ENCODE data around the gene TMEM170A.
"Not testable (repeated sequence)": the region's sequence is repeated elsewhere in the genome, so short reads cannot be mapped to it uniquely, and the experiment has no call there.

Gene TMEM170A, protein sequence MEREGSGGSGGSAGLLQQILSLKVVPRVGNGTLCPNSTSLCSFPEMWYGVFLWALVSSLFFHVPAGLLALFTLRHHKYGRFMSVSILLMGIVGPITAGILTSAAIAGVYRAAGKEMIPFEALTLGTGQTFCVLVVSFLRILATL

DNA sequence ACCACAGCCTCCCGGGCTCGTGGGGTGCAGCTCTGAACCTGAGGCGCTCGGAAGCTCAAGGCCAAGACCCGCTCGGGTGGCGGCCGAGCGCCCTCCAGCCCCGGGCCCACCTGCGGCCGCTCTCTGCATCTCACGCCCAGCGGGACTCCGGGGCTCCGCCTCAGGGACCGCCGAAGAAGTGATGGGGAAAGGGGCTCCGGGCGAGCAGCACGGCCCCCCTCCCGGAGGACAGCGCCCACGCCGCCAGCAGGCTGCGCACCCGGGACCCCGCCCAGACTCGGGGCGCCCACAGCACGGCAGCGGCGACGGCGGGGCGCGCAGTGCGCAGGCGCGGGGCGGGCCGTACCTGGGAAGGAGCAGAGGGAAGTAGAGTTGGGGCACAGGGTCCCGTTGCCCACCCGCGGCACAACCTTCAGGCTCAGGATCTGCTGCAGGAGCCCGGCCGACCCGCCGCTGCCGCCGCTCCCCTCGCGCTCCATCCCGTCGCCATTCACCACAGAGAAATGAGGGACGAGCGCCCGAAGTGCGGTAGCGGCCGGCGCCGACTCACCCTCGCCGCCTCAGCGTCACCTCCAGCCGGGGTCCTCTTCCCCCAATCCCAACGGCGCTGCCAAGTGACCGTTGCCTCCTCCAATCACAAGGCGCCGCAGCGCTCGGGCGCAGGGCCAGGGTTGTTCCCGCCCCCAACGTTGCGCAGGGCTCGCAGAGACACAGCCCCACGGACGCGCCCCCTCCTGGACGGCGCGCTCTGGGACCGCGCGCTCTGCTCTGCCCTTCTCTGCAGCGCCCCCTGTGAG, at the start of gene TMEM170A:
Gene TMEM170A, minus strand, starts transcription at position 568 of the 797 bp plus-strand sequence. Its CDS starts 89 bp downstream, at position 479.
- DNase-seq = peak; percentile 99

DNA sequence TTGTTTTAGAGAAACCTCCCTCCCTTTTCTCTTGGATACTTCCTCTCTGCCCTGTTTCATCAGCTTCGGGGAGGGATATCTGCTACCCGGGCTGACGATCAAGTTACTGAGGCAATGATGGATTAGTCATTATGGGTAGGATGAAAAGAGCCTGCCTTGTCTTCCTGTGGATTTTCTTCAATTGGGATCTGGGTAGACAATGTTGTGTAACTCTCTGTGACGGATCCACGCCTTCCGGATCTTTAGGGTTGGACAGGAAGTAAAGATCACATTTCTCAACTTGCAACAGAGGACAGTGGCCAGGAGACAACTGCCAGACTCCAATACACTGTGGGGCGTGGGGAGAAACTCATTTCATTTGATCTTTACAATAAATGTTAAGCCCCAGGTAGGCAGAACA, 42.1 kb upstream of the TMEM170A start:
- peak; percentile 60 for DNase-seq

DNA sequence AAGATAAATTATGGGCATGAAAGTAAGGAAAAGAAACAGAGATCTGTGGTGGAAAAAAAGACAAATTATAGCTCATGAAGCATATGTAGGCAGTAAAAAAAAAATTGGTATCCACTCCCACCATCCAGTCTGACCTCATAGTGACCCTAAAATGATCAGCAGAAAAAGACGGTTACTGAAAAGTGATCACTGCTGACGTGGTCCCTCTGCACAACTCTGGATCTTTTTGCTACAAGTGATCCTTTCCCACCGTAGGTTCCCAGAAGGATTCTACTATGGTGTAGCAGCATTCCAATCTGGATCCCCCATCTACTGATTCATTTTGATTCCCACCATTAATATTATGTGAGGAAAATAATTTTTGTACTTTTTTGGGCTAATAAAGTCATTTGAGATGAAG, 41.6 kb upstream of the TMEM170A start:
- DNase-seq = no peak

DNA sequence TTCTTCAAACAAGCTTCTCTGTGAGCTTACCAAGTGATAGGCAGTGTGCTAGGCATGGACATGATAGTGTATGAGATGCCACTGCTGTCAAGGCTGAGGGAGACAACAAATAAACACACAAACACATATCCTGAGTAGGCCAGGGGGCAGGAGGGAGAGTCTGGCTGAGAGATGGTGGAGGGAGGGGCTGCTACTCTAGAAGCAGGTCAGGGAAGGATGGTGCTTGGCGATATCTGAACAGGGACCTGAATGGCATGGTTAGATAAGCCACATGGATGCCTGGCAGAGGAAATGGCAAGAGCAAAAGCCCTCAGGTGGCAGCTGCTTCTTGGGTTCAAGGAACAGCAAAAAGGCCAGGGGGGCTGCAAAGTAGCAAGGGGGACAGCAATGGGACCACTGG, 39.3 kb upstream of the TMEM170A start:
- no peak for DNase-seq

DNA sequence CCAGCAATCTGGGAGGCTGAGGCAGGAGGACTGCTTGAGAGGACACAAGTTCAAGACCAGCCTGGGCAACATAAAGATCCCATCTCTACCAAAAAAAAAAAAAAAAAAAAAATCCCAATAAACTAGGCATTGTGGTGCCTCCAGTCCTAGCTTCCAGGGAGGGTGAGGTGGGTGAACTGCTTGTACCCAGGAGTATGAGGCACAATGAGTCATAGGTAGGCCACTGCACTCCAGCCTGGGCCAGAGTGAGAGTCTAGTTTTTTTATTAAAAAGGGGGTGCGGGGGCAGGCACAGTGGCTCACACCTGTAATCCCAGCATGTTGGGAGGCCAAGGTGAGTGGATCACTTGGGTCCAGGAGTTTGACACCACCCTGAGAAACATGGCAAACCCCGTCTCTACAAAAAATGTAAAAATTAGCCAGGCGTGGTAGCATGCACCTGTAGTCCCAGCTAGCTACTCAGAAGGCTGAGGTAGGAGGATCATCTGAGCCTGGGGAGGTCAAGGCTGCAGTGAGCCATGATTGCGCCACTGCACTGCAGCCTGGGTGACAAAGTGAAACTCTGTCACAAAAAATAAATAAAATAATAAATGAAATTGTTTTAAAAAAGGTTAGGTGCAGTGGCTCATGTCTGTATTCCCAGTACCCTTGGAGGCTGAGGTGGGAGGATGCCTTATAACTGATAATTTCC, 38.6 kb upstream of the TMEM170A start:
- DNase-seq = no peak

DNA sequence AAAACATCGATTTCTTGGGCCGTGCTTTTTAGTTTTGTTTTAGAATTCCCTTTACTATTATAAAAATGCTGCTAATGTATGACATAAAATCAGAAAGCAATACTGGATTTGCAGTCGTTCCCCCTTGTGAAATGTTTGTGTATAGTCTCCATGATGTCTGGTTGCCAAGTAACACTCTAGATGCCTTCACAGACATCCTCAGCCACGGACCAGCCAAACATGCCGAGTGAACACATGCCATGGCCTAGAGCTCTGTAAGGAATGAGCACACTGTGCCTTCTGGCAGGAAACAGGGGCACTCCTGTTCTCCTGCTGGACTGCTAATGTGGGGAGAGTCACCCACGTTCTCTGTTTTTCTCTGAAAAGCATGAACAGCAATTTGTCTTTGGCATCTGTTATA, 37.3 kb upstream of the TMEM170A start:
- DNase-seq = not testable (repeated sequence)

DNA sequence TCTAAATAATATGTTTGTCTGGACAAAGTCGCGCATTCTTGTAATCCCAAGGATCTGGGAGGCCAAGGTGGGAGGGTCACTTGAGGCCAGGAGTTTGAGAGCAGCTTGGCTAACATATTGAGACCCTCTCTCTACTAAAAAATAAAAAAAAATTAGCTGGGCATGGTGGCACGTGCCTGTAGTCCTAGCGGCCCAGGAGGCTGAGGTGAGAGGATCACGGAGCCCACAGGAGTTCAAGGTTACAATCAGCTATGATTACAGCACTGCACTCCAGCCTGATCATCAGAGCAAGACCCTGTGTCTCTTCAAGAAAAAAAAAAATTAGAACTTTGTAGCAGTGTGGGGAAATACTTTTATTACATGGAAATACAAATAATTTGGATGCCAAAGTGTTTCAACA, 36.9 kb upstream of the TMEM170A start:
- no peak for DNase-seq

DNA sequence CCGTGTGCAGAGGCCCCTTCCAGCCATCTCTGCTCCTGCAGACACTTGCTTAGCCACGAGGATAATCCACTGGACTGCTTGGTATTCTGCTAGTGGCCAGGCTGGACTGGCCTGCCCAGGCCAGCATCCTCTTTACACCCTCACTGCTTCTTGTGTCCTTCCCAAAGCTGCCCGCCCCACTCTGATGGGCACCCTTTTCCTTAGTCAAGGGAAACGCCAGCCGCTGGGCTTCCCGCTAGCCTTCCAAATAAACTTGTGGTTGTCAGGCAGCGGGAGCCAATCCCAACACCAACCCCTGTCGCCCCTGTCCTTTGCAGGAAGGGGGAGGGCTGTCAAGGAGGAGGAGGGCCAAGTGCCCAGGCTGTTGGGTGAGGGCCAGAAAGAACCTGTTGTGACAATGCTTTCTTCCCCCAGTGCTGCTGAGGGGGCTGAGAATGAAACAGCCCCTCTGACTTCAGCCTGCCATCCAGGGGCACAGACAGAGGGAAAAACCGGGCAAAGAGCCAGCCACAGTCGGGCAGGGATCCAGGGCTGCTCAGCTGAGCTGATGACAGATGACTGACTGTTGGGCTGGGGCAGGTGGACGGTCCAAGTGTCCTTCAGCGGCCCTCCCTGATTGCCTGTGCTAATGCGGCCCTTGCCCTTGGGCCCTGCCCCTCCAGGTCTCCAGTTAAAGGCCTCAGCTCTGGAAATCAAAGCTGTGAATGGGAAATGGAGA, 34.3 kb upstream of the TMEM170A start:
- DNase-seq = not testable (repeated sequence)

DNA sequence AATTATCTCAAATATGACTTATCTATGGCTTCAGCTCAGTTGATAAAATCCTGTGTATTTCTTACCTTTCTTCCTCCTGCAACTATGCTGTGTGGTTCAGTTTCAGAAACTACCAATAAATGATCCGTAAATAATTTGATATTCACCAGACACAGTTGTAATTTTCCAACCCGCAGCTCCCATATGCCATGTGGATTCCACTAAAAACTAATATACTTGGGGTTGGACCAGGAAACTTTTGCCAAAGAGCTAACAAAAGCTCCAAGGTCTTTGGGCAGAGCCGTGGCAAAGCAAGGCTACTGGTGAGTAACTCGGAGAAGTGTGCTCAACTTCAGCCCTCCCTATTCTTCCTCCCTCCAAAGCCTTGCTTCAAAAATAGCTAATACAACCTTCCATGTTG, 33.1 kb upstream of the TMEM170A start:
- no peak for DNase-seq

DNA sequence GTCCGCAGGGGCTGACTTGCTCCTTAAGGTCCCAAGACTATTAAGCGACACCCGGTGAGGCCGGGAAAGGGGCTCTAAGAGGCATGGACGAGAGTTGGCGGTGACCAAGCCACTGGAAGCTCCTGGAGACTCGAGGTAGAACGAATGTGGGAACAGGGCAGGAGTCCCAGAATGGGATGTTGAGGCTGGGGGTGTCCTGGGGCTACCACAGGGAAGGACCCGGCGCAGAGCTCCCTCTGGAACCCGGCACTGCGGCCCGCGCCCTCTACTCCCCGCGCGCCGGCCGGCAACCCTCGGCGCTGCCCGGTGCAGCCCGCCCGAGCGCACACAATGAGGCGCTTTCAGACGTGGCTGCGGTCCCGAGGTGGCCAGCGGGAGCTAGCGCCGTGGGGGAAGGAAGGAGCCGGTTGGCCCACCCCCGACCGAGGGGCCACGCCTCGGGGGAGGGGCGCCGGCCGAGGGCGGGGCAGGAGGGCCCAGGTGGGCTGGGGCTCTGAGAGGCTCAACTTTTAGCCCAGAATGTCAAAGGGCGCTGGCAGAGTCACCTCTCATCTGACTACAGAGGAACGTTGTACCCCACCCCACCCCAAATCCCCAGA, 30.7 kb upstream of the TMEM170A start, which contains the start of gene CHST6:
Gene CHST6, minus strand, starts transcription at position 366 of the 599 bp plus-strand sequence. CDS start 15,613 bp downstream, outside the sequence.
- no peak for DNase-seq

DNA sequence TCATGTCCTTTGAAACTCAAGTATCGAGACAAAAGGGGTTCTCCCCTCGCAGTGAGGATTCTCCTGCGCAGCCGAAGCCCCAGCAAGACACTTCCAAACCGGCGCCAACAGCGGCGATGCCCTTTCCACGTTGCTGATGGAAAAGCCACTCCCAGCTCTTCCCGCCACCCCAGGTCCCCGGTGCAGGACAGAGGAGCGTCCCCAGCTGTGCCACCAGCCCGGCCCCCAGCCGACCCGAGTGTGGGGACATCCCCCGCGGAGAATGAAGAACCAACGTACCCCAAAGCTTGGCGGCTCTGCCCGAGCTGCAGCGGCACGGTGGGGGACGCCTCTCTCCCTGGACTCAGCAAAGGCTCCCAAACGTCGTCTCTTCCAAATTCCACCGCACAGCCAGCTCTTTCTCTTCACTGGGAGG, 30.2 kb upstream of the TMEM170A start:
- DNase-seq = no peak

DNA sequence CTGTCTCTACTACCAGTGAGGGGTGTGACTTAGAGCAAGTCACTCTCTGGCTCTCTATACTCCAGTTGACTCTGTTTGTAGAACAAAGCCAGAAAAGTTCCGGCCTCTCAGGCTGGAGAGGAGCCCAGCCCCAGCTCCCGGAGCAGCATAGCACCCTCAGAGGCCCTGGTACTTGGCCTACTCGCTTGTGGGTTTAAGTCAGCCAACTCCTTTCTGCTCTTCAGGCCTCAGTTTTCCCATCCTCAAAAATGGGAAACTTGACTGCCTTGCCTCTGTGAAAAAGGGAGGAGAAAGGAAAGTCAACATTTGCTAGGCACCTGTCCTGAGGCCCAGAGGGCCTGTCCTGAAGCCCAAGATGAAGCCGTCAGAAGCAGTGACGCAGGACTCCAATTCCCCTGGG, 29.7 kb upstream of the TMEM170A start:
- no peak for DNase-seq

DNA sequence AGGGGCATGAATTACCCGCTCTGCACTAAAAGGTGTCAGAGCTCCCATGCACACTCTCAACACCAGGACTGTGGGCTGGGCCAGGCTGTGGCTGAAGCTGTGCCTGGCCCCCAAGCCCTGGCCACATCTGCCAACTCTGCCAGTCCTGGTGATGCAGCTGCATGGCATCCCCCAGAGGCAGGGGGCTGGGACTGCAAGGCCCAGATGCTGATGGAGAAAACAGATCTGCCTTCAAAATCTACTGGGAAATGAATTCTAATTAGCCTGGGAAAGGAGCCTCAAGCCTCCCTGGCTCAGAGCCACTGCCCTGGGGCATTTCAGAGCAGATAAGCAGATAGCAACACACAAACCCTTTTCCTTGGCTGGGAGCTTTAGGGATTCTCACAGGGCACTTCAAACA, 27.4 kb upstream of the TMEM170A start:
- no peak for DNase-seq

DNA sequence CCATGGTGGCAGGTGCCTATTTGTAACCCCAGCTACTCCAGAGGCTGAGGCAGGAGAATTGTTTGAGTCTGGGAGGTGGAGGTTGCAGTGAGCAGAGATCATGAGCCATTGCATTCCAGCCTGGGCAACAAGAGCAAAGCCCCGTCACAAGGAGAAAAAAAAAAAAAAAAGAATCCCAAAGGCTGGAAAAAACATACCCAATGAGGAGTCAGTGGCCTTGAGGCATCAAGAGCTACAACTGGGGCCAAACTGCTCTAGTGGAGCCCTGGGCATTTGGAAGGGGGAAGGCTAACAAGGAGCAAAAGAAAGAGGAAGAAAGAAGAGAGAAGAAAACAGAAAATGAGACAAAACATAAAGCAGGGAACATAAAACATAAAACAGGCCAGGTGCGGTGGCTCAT, 23.8 kb upstream of the TMEM170A start:
- DNase-seq = no peak

DNA sequence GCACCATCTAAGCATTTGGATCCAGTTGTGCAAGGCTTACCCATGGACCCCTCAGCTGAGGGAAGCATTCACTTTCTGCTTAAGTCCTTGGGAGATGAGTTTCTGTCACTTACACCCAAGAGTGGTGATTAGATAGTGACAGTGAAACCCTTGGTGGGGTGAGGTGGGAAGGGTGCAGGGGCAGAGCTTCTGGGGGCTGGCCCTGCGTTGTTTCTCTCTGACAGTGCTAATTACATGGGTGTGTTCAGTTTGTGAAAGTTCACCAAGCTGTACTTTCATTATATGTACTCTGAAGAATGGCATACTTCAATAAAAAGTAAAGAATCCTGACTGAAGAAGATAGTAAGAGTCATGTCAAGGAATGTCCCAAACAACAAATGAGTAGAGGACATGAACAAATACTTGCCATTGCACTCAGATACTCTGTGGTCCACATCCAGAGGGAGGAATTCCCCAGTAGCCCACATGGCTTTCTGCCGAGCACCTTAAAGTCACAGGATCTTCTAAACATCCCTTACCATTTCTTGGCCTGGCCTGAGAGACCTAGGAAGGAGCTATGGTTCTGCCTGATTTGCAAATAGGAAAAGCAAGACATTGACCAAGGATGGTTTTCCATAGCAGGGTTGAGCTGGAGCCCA, 22.3 kb upstream of the TMEM170A start:
- no peak for DNase-seq

DNA sequence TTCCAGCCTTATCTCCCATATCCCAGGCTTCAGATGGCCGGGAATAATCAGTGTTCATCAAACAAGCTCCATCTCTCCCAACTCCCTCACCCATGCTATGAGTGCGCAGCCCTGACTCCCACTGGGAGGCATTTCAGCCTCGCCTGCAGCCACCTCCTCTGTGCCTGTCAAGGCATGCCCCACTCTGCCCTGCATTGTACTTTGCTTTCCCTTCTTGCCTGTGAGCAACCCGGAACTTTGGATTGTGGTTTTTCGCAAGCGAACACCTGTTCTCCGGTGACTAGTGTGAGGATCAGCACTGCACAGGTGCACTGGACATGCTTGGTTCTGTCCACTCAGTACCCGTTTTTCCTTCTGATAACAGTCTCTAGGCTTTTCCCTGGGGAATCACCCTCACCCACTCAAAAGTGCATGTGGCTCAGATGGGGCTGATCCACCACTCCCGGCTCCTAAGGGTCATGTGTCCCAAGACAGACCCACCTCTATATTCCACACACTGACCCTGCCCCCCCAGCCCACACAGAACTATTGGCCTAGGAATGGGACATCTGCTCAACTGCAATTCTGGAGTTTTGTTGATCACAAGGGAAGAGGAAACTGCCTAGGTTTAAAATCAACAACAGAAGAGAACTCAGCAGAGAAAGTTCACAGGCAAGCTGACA, 21.7 kb upstream of the TMEM170A start:
- DNase-seq = no peak

DNA sequence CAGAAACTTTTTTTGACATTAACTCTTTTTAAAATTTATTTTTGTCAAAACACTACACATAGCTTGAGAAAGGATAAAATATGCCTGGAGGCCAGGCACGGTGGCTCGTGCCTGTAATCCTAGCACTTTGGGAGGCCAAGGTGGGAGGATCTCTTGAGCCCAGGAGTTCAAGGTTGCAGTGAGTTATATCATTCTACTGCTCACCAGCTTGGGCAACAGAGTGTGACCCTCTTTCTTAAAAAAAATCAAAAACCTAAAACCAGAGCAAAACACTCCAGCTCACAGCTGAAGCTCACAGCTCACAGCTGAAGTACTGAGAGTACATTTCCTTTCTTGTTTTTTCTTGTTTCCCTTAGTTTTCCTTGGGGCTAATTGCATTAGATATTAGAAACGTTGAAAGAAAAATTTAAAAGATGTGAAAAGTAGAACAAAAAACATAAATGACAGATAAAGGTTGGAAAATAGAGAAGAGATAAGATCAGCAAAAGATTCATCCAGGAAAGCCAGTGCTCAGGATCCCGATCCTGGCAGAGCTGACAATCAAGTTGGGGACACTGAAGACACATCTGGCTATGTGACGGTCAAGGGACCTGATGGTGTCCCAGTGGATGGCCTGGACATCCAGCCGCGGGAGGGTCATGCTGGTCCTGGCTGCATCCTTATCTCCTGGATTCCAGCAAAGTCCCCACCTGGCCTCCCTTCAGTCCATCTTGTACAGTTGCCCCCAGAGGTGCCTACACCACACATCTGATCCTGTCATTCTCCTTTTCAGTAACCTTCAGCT, 20.9 kb upstream of the TMEM170A start:
- no peak for DNase-seq

DNA sequence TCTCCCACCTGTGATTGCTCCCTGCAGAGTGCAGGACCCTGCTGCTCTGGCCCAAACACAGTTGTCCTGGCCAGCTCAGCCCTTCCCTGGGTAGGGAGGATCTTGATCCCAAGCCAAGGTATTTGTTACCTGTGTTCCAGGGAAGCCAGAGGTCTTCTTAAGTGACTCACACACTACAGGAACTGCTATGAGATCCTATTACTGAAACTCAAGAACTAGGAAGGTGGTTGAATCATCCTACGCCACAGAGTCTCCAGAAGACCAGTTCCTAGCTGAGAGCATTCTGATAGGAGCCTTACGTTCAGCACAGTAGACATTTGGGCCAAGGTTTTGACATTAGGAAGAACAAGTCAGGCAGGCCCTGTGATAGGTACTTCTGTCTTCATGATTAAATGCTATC, 18.7 kb upstream of the TMEM170A start:
- DNase-seq = no peak

DNA sequence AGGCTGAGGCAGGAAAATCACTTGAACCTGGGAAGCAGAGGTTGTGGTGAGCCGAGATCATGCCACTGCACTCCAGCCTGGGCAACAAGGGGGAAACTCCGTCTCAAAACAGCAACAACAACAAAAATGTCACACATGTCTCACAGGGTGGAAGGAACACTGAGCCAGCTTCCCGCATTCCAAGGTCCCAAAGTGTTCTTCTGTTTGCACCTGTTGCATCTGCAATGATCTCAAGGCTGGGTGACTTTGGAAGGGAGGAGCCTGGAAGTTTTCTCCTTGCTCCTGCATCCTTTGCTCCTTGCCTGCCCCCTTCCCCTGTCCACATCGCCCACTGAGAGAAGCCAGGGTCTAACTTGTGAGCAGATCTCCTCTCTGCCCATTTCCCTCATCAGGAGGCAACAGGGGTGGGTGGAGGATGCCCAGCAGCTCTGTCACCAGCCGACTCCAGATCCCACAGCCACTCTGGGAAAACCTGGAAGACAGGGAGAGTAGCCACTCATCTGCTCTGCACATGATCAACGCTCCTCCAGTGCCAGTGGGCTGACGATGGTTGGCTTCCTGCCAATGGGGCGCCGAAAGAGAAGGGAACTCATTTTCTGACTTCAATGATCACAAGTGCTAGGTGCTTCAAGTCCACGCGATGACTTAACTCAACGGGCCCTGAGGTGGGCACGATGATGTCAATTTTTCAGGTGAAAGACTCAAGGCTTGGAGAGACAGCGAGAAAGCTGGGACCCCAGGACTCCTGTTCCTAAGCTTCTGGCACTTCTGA, 18.1 kb upstream of the TMEM170A start:
- DNase-seq = no peak

DNA sequence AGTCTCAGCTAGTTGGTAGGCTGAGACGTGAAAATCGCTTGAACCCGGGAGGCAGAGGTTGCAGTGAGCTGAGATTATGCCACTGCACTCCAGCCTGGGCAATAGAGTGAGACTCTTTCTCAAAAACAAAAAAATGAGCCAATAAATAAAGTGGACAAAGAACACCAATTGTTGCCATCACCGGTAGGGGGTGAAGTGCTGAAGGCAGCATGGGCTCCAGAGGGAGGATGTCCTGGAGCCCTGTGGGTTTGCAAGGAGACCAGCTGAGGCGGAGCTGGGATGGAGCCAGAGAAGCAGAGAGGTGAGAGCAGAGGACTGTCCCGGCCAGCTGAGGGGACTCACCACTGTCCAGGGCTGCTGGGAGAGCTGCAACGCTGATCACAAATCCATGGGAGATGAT, 17.0 kb upstream of the TMEM170A start:
- no peak for DNase-seq

Data from CD4-positive, alpha-beta T cell treated with Interleukin-15 for 1 hour (primary cell).